Tibial nerve (tissue), 3 donors: Measurements from ENCODE around the gene CCR8.

Source experiments
- CTCF ChIP-seq, 5 experiments: fragments of 200-600 bp in 3 of 5; fragments of 450-650 bp in 2 of 5; sonication (generic) in 3 of 5; IDR thresholded peaks; one replicate each; pipeline ENCODE4 v1.5.1; 2016 to 2019; ENCODE audit warnings: antibody characterized with exemption in 5 of 5, mild to moderate bottlenecking in 3 of 5, moderate library complexity in 2 of 5
- POLR2A ChIP-seq, 2 donors: fragments of 450-650 bp; IDR thresholded peaks; one replicate each; pipeline ENCODE4 v1.6.1; 2017; ENCODE audit warnings: antibody characterized with exemption in 2 of 2, mild to moderate bottlenecking in 2 of 2, moderate library complexity in 2 of 2

- TF ChIP-seq POLR2A (IDR thresholded peaks at IDR 0.05) (no peak), CTCF (IDR thresholded peaks at IDR 0.05) (no peak)
These were observed 30.2 kb upstream of the CCR8 start for GRCh38 chr3:39299279-39299678.
